OCI-M1 (cell line): ENCODE data around the gene SHISA2.

Experiments
- DNase-seq: peaks from one replicate; lab custom pipeline; 2025; lab: John Stamatoyannopoulos, UW

SHISA2 gene

DNA sequence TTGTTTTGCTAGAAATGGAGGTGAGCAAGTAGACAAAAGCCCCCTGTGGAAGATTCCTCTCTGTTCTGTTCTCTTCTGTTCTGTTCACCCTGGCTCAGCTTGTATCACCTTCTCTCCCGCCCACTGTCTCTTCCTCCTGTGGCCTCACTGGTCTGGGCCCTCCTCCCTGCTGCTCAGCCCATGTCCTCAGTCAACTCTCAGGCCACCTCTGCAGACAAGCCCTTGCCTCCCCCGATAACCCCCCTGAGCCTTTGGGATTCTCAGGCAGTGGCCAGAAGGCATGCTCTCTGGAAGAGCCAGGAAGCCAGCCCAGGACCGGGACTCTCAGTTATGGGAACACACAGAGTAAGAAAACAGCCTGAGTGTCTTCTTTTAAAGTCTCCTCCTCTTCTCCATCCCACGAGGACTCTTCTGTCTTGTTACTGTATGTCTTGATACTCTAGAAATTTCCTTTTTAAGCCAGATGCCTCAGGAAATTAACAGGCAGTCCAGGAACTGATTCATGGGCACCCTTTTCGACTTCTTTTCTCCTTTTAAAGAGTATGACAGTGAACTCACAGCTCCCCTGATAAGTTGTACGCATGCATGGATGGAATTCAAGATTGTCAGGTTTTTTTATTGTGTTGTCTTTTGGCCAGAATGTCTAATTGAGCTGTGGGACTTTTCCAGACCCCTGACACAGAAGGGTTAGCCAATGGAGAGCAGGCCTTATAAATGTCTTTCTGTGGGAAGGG lies 33.7 kb downstream of the SHISA2 start:
- DNase-seq, result no peak

- no peak for DNase-seq
Observed at GRCh38 chr13:26017196-26017921, 34.5 kb downstream of the SHISA2 start.

DNA sequence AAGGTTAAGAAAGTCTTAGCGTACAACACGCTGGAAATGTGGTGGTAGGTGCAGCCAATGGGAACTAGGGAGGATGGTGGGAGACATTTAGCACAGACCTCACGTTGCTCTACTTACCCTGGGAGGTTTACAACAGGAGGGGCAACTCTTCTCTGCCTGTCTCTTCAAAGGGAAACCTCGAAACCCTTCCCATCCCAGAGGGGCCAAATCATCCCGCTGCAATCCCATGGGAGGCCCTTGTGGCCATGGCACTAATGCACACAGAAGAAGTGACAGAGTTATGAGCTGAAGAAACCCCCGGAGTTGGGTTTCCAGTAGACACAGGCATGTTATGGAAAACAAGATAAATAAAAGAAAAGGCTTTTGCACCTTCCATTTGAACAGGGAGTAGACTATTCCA lies 35.6 kb downstream of the SHISA2 start:
- DNase-seq, result no peak

GRCh38 chr13:26015271-26016125 lies 36.3 kb downstream of the SHISA2 start:
- DNase-seq, result no peak

DNA sequence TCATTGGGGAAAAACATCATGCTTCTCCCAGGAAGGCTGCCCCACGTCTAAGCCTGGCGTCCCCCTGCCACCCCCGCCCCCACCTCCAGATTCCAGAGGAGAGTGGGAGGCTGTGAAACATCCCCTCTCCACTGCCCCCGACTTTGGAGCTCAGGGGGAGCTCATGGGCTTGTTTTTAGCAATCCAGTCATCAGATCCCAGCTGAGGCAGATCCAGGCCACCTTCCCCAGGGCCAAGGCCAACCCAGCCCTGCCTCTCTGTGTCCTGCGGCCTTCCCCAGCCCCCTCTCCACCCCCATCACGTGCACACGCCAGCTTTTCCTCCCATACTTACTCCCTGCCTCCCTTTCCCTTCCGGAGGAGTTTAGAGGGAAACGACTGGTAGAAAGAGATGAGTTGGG lies 38.8 kb downstream of the SHISA2 start:
- no peak for DNase-seq

- no peak for DNase-seq
Observed at GRCh38 chr13:26011996-26012821, 39.6 kb downstream of the SHISA2 start.

DNA sequence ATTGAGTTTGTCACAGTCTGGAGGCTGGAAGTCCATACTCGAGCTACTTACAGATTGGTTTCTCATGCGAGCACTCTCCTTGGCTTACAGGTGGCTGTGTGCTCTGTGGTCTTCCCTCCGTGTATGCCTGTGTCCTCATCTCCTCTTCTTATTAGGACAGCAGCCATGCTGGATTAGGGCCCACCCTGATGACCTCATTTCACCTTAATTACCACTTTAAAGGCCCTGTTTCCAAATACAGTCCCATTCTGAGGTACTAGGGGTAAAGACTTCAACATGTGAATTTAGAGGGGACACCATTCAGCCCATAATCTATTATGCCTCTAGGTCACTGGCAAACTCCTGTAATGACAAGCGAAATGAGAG lies 40.6 kb downstream of the SHISA2 start:
- DNase-seq, result no peak

GRCh38 chr13:26010487-26011207 lies 41.2 kb downstream of the SHISA2 start:
- no peak for DNase-seq

- no peak for DNase-seq
Observed at GRCh38 chr13:26007261-26008125, 44.3 kb downstream of the SHISA2 start.
